GM12878 (cell line): Measurements from ENCODE around the gene PSAPL1. TPM values are rescaled to one million over a fixed set of nuclear protein-coding genes. Genes with fewer than 3 reads are reported as not detected.

Experiments used
- ATAC-seq: fragments of 200-7000 bp; cut with Tn5 transposase; 3 replicates; pipeline ENCODE4 v1.9.1; 2020; ENCODE audit warnings: mild to moderate bottlenecking, moderate library complexity
- BruUV-seq: library from RNA; stranded (reverse); fragments of 400-500 nt; replicated peaks from 2 replicates; lab custom pipeline; 2021; lab: Mats Ljungman, UMichigan
- CTCF ChIA-PET: fragments of 300-600 bp; sonication (Branson Sonifier 250); formaldehyde crosslinking; extraction: SDS; loops from one replicate; lab custom pipeline; 2021; ENCODE audit warnings: inconsistent platforms; lab: Yijun Ruan, JAX
- POLR2A ChIA-PET: fragments of 350-600 bp; formaldehyde crosslinking; extraction: SDS; loops from one replicate; lab custom pipeline; 2021; ENCODE audit warnings: inconsistent platforms; lab: Charles Lee
- RAD21 ChIA-PET: fragments of 300-600 bp; sonication (Branson Sonifier 250); formaldehyde crosslinking; loops from one replicate; lab custom pipeline; 2023; ENCODE audit warnings: antibody characterized with exemption; ENCODE audit not compliant: unreplicated experiment; lab: Charles Lee
- SMC1A ChIA-PET: fragments of 300-600 bp; sonication (Branson Sonifier 250); formaldehyde crosslinking; loops from one replicate; lab custom pipeline; 2023; ENCODE audit not compliant: unreplicated experiment, uncharacterized antibody; lab: Charles Lee
- DNase-seq: peaks from one replicate; pipeline ENCODE4 v3.0.0-alpha.2; 2011; ENCODE audit warnings: low read depth, low spot score
- FAIRE-seq: peaks from 3 replicates; lab custom pipeline; 2011; peaks lifted over from hg19 to GRCh38; lab: Jason Lieb, UNC
- H2AFZ ChIP-seq: 2 replicates; pipeline ENCODE4 v1.6.0; 2011; ENCODE audit warnings: low read depth, low read length, control low read depth; ENCODE audit not compliant: control insufficient read depth
- H3K27ac ChIP-seq: 2 replicates; pipeline ENCODE4 v1.5.1; 2011; ENCODE audit warnings: control low read depth; ENCODE audit not compliant: control insufficient read depth, insufficient read depth
- H3K27me3 ChIP-seq, 2 experiments: replicated peaks in 1 of 2; 2 replicates each; pipeline versions ENCODE4 v1.6.0 to v1.6.1; 2011; ENCODE audit warnings: low read length in 1 of 2; ENCODE audit not compliant: control insufficient read depth in 2 of 2, insufficient read depth in 2 of 2
- H3K36me3 ChIP-seq, 2 experiments: 2 replicates each; pipeline ENCODE4 v1.5.1; 2011; ENCODE audit warnings: low read length in 1 of 2; ENCODE audit not compliant: control insufficient read depth in 2 of 2, insufficient read depth in 2 of 2
- H3K4me1 ChIP-seq: 2 replicates; pipeline ENCODE4 v1.6.1; 2011; ENCODE audit warnings: mild to moderate bottlenecking, low read length, moderate library complexity, mixed read lengths; ENCODE audit not compliant: control insufficient read depth, insufficient read depth
- H3K4me2 ChIP-seq: 2 replicates; pipeline ENCODE4 v1.6.0; 2011; ENCODE audit warnings: control low read depth; ENCODE audit not compliant: control insufficient read depth, insufficient read depth
- H3K4me3 ChIP-seq: fragments of 200-600 bp; sonication (generic); 2 replicates; pipeline ENCODE4 v1.5.1; 2016
- H3K79me2 ChIP-seq: 2 replicates; pipeline ENCODE4 v1.6.0; 2011; ENCODE audit warnings: low read length; ENCODE audit not compliant: control insufficient read depth, insufficient read depth
- H3K9ac ChIP-seq: 2 replicates; pipeline ENCODE4 v1.8.0; 2011; ENCODE audit warnings: low read length, control low read depth, mixed read lengths; ENCODE audit not compliant: control insufficient read depth, insufficient read depth
- H3K9me3 ChIP-seq: replicated peaks from 3 replicates; pipeline ENCODE4 v1.5.1; 2011; ENCODE audit warnings: mild to moderate bottlenecking, low read length; ENCODE audit not compliant: control insufficient read depth, insufficient read depth
- H4K20me1 ChIP-seq: 2 replicates; pipeline ENCODE4 v1.6.0; 2011; ENCODE audit not compliant: control insufficient read depth, insufficient read depth
- EGR1 ChIP-seq, 2 experiments: IDR thresholded peaks; 1 replicate in 1 of 2; 2 replicates in 1 of 2; pipeline ENCODE4 v1.6.1; 2011 to 2012; ENCODE audit warnings: low read depth in 2 of 2, low read length in 2 of 2, borderline replicate concordance in 1 of 2, mild to moderate bottlenecking in 1 of 2, moderate library complexity in 1 of 2
- HCFC1 ChIP-seq: fragments of 150-350 bp; IDR thresholded peaks from 2 replicates; pipeline ENCODE4 v1.6.1; 2014; ENCODE audit warnings: low read length
- IRF4 ChIP-seq: IDR thresholded peaks from 2 replicates; pipeline ENCODE4 v1.6.1; 2011; ENCODE audit warnings: low read depth, low read length
- LARP7 ChIP-seq: fragments of 450-650 bp; IDR thresholded peaks from 2 replicates; pipeline ENCODE4 v1.6.1; 2017; ENCODE audit warnings: mild to moderate bottlenecking
- NFYB ChIP-seq: IDR thresholded peaks from 2 replicates; pipeline ENCODE4 v1.6.1; 2011; ENCODE audit warnings: low read depth, mild to moderate bottlenecking, low read length, improper control_type of control experiment, moderate library complexity; ENCODE audit not compliant: insufficient read depth
- NKRF ChIP-seq: fragments of 450-650 bp; conservative IDR thresholded peaks from 2 replicates; pipeline ENCODE4 v1.6.1; 2017; ENCODE audit warnings: mild to moderate bottlenecking, moderate library complexity
- REST ChIP-seq: IDR thresholded peaks from 2 replicates; pipeline ENCODE4 v1.6.1; 2012; ENCODE audit warnings: mild to moderate bottlenecking, low read depth, low read length
- SREBF2 ChIP-seq: IDR thresholded peaks from 2 replicates; pipeline ENCODE4 v1.6.1; 2012; ENCODE audit warnings: mild to moderate bottlenecking, low read length
- YY1 ChIP-seq: IDR thresholded peaks from 2 replicates; pipeline ENCODE4 v1.6.1; 2011; ENCODE audit warnings: low read depth, mild to moderate bottlenecking, low read length
- WGBS: methylation state at CpG from one replicate; pipeline ENCODE4 v1.1.6; 2016; ENCODE audit warnings: low lambda C conversion rate; ENCODE audit not compliant: insufficient replicate concordance, insufficient coverage; ENCODE audit errors: missing lambda C conversion rate; 5-methylcytosine and 5-hydroxymethylcytosine counted together
- in situ Hi-C: fragments of 300-500 bp; cut with MboI; formaldehyde crosslinking; loops from 9 replicates; pipeline ENCODE4 v1.14.3; 2018; ENCODE audit warnings: mixed read lengths
- intact Hi-C: fragments of 100-400 bp; cut with micrococcal nuclease; formaldehyde crosslinking; loops from one replicate; pipeline ENCODE4 v1.14.2; 2022; ENCODE audit not compliant: unreplicated experiment
- polyA plus RNA-seq, 11 experiments: library from polyadenylated mRNA; depleted of rRNA in 4 of 11; unstranded in 6 of 11; stranded (reverse) in 5 of 11; fragments of >200 nt; fragmentation: Nextera tagmentation in 4 of 11; fragmentation: Illumina TruSeq in 1 of 11; extraction: Ambion mirVana in 4 of 11; extraction: Trizol in 1 of 11; gene quantifications; 1 replicate in 1 of 11; 2 replicates in 10 of 11; pipeline versions ENCODE4 v1.2.1 to v1.2.3, GENCODE V29; 2011 to 2016; ENCODE audit warnings: inconsistent platforms in 2 of 11, missing spikeins in 2 of 11, low read depth in 1 of 11
- total RNA-seq, 4 experiments: library from RNA; depleted of rRNA in 3 of 4; stranded (reverse); fragments of >200 nt in 3 of 4; fragmentation: Illumina TruSeq in 1 of 4; extraction: Trizol in 1 of 4; gene quantifications; 2 replicates each; pipeline versions ENCODE4 v1.2.1 to v1.2.3, GENCODE V29; 2013 to 2021

PSAPL1 gene
- total and polyA plus RNA-seq, 10 of the 15 experiments (the other 5 are each of a cell fraction or from before 2014, with no cell fraction given): not detected

GRCh38 chr4:7421356-7422150 lies 13.2 kb downstream of the PSAPL1 start:
- no peak overlapping the region for H3K9ac ChIP-seq
- SMC1A ChIA-PET: no interaction called here
- TF ChIP-seq EGR1 (IDR thresholded peaks at IDR 0.05; ENCODE audit: borderline replicate concordance in 1 of 2, low read depth in 2 of 2, low read length in 2 of 2): no peak
- no peak for TF ChIP-seq LARP7
- TF ChIP-seq YY1: no peak
- intact Hi-C loops (no loop called here), in situ Hi-C loops (no loop called here)
- no TSS peak for BruUV-seq
- no peak overlapping the region for H3K4me2 ChIP-seq
- RAD21 ChIA-PET: no interaction called here
- WGBS: 27% methylated on average over 19 of the region's 24 CpGs
- DNase-seq (no peak), FAIRE-seq (no peak), ATAC-seq (no peak)
- H3K79me2 ChIP-seq: no peaks in the 10 kb centered on the region
- H3K9me3 ChIP-seq: no peaks in the 10 kb centered on the region
- POLR2A ChIA-PET: no interaction called here
- no peaks in the 10 kb centered on the region for H4K20me1 ChIP-seq
- no peaks in the 10 kb centered on the region for H3K27me3 ChIP-seq
- no peak overlapping the region for H3K4me3 ChIP-seq
- H3K4me1 ChIP-seq: no peaks in the 10 kb centered on the region
- H3K36me3 ChIP-seq: no peaks in the 10 kb centered on the region
- H3K27ac ChIP-seq: no peak overlapping the region
- CTCF ChIA-PET: no interaction called here
- no peak overlapping the region for H2AFZ ChIP-seq

- Histone ChIP-seq H4K20me1 (no peaks in the 10 kb centered on the region), H3K27ac (no peak overlapping the region), H3K36me3 (no peaks in the 10 kb centered on the region), H3K79me2 (no peaks in the 10 kb centered on the region), H3K27me3 (no peaks in the 10 kb centered on the region), H3K9ac (no peak overlapping the region), H2AFZ (no peak overlapping the region), H3K9me3 (no peaks in the 10 kb centered on the region), H3K4me3 (no peak overlapping the region), H3K4me1 (no peaks in the 10 kb centered on the region), H3K4me2 (no peak overlapping the region)
- intact Hi-C loops (no loop called here), in situ Hi-C loops (no loop called here)
- ChIA-PET CTCF (no interaction called here), SMC1A (no interaction called here), POLR2A (no interaction called here), RAD21 (no interaction called here)
- no peak for DNase-seq
- 30% methylated on average over 14 of the region's 14 CpGs for WGBS
- no peak for ATAC-seq
- FAIRE-seq: no peak
- BruUV-seq: no TSS peak
- TF ChIP-seq REST (no peak), IRF4 (no peak), SREBF2 (no peak), NKRF (no peak), NFYB (no peak), HCFC1 (no peak)
Measured at GRCh38 chr4:7420661-7421040, 14.1 kb downstream of the PSAPL1 start.
